ENCODE results near the gene ICA1. TPM values are rescaled to one million over a fixed set of nuclear protein-coding genes. Genes with fewer than 3 reads are reported as not detected.

ICA1 gene
- total RNA-seq: 10 to 100 TPM in 1 of 4 donors, 1 to 10 TPM in 3; 1.6 to 20.9 (median 4.0) TPM

DNA sequence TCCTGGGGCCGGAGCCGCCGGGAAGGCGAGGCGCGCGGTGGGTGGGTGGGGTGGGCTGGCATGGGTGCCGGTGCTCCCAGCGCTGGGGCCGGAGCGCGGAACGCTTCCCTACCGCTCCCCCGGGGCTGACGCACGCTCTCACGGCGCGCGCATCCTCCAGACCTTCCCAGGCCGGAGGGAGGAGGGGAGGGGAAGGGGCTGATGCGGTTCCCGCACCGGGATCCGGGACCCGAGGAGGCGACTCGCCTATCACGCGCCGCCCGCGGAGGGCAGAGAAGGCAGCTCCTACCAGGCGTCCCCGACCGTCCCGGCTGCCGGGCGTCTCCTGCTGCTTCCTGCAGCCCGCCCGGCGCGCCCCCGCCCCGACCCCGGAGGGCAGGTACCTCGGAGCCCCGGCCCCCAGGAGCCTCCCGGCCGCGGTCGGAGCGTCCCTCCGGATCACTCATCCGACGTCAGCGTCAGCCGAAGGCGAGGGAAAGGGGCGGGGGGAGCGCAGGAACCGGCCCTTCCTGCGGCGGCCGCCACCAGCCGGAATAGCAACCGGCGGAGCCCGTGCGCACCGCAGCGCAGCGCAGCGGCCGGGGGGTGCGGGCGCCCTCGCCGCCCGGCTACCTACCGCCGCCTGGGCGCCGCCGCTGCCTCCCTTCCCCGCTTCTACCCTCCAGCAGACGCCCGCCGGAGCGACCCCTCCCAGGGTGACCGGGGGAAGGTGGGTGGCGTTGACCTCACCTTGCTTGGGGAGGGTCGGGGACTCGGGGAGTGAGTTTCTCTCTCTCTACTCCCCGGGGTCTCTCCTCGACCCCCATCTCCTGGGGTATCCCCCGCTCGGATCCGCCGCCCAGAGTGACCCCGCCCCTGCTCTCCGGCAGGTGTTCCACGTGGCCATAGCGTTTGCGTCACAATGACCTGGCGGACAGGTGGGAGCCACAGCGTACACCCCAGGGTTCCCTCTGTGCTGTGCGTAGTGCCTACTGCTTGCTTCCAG lies at the start of gene ICA1:
Gene ICA1 (minus strand): TSS at position 457 of the 985 bp plus-strand sequence. CDS start 26,241 bp downstream, outside the sequence.
- DNase-seq (peak in 1 of 2 donors; percentile 2), ATAC-seq (peak in 1 of 2 donors; percentile 55)
- intact Hi-C loops (cut with DNase I; ENCODE audit: low total_unique reads): no loop called here
- Histone ChIP-seq H3K36me3 (no peaks in the 10 kb centered on the region), H3K27me3 (peaks cover 11 to 32% (median 12%) of the 10 kb centered on the region in 3 donors), H3K4me1 (no peaks in the 10 kb centered on the region), H3K4me3 (peak within 1 kb of the TSS; percentile 48 to 74 (median 63)), H3K27ac (peak within 1 kb of the TSS; percentile 50 to 76 (median 74)), H3K9me3 (no peaks in the 10 kb centered on the region)
- TF ChIP-seq CTCF (IDR thresholded peaks at IDR 0.05 in 4 of 5, conservative IDR thresholded peaks at IDR 0.05 in 1 of 5) (no peak), POLR2A (IDR thresholded peaks at IDR 0.05) (peak in 1 of 2 donors; percentile 33)
- in situ Hi-C loops (cut with MboI; ENCODE audit: low sequenced_read_pairs in 4 of 4): no loop called here

DNA sequence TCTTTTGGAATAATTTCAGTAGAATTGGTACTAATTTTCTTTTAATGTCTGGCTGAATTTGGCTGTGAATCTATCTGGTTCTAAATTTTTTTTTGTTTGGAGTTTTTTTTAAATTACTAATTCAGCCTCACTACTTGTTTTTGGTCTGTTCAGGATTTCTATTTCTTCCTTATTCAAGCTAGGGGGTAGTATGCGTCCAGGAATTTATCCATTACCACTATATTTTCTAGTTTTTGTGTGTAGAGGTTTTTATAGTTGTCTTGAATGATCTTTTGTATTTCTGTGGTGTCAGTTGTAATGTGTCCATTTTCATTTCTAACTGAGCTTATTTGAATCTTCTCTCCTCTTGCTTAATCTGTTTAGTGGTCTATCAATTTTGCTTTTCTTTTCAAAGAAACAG lies 48.9 kb upstream of the ICA1 start:
- in situ Hi-C loops (cut with MboI; ENCODE audit: low sequenced_read_pairs in 4 of 4) (no loop called here), intact Hi-C loops (cut with DNase I; ENCODE audit: low total_unique reads) (no loop called here)
- DNase-seq: no peak
- no peak overlapping the region for H3K4me3 ChIP-seq
- H3K9me3 ChIP-seq: no peaks in the 10 kb centered on the region
- H3K27me3 ChIP-seq: peaks cover 0 to 4% (median 0%) of the 10 kb centered on the region in 3 donors
- no peak overlapping the region for H3K27ac ChIP-seq
- TF ChIP-seq POLR2A (IDR thresholded peaks at IDR 0.05): no peak
- no peak for TF ChIP-seq CTCF (IDR thresholded peaks at IDR 0.05 in 4 of 5, conservative IDR thresholded peaks at IDR 0.05 in 1 of 5)
- no peaks in the 10 kb centered on the region for H3K4me1 ChIP-seq
- no peak for ATAC-seq
- H3K36me3 ChIP-seq: no peaks in the 10 kb centered on the region

- no peaks in the 10 kb centered on the region for H3K27me3 ChIP-seq
- no peak overlapping the region for H3K4me3 ChIP-seq
- TF ChIP-seq CTCF (IDR thresholded peaks at IDR 0.05 in 4 of 5, conservative IDR thresholded peaks at IDR 0.05 in 1 of 5): no peak
- no peak for TF ChIP-seq POLR2A (IDR thresholded peaks at IDR 0.05)
These were observed 43.8 kb upstream of the ICA1 start for GRCh38 chr7:8305625-8306388.

GRCh38 chr7:8305104-8305503 lies 43.1 kb upstream of the ICA1 start:
- in situ Hi-C loops (cut with MboI; ENCODE audit: low sequenced_read_pairs in 4 of 4): no loop called here

More at GRCh38 chr7:8305625-8306388, 43.8 kb upstream of the ICA1 start:
- ATAC-seq (no peak), DNase-seq (no peak)
- in situ Hi-C loops (cut with MboI; ENCODE audit: low sequenced_read_pairs in 4 of 4): no loop called here
- Histone ChIP-seq H3K9me3 (no peaks in the 10 kb centered on the region), H3K4me1 (no peaks in the 10 kb centered on the region), H3K36me3 (no peaks in the 10 kb centered on the region), H3K27ac (no peak overlapping the region)
- intact Hi-C loops (cut with DNase I; ENCODE audit: low total_unique reads): no loop called here

More at GRCh38 chr7:8305104-8305503, 43.1 kb upstream of the ICA1 start:
- TF ChIP-seq CTCF (IDR thresholded peaks at IDR 0.05 in 4 of 5, conservative IDR thresholded peaks at IDR 0.05 in 1 of 5): no peak
- no peak for TF ChIP-seq POLR2A (IDR thresholded peaks at IDR 0.05)
- no peaks in the 10 kb centered on the region for H3K9me3 ChIP-seq
- no peak for ATAC-seq
- no peaks in the 10 kb centered on the region for H3K4me1 ChIP-seq
- DNase-seq: no peak
- intact Hi-C loops (cut with DNase I; ENCODE audit: low total_unique reads): no loop called here
- no peak overlapping the region for H3K27ac ChIP-seq
- H3K36me3 ChIP-seq: no peaks in the 10 kb centered on the region
- no peak overlapping the region for H3K4me3 ChIP-seq
- no peaks in the 10 kb centered on the region for H3K27me3 ChIP-seq

Data from gastrocnemius medialis (tissue), 4 donors.